Lower leg skin (tissue), 4 donors: ENCODE results near the gene FGD1. TPM values are rescaled to one million over a fixed set of nuclear protein-coding genes. Genes with fewer than 3 reads are reported as not detected.
"Not testable (repeated sequence)": the region's sequence is repeated elsewhere in the genome, so short reads cannot be mapped to it uniquely, and the experiment has no call there.

ENCODE experiments used
- DNase-seq, 2 donors: peaks; one replicate each; pipeline ENCODE4 v3.0.0-alpha.2; 2019; ENCODE audit warnings: low spot score in 2 of 2
- H3K4me3 ChIP-seq: fragments of 200-600 bp; sonication (generic); 2 replicates; pipeline ENCODE4 v1.5.1; 2017; ENCODE audit warnings: mild to moderate bottlenecking, low read depth; ENCODE audit not compliant: poor library complexity, severe bottlenecking
- CTCF ChIP-seq, 3 donors: fragments of 450-650 bp; IDR thresholded peaks; one replicate each; pipeline ENCODE4 v1.5.1; 2016; ENCODE audit warnings: antibody characterized with exemption in 3 of 3, mild to moderate bottlenecking in 3 of 3, moderate library complexity in 2 of 3
- POLR2A ChIP-seq, 2 donors: fragments of 450-650 bp; IDR thresholded peaks; one replicate each; pipeline ENCODE4 v1.6.1; 2016 to 2017; ENCODE audit warnings: antibody characterized with exemption in 2 of 2, mild to moderate bottlenecking in 1 of 2, moderate library complexity in 1 of 2
- WGBS, 2 donors: methylation state at CpG; one replicate each; pipeline ENCODE4 v1.1.5; 2018; 5-methylcytosine and 5-hydroxymethylcytosine counted together
- intact Hi-C: fragments of 100-400 bp; cut with DNase I; formaldehyde crosslinking; loops from one replicate; pipeline ENCODE4 v1.15.0; 2023; ENCODE audit warnings: low total_unique reads
- total RNA-seq, 4 donors: library from RNA; depleted of rRNA; stranded (reverse); fragments of >200 nt; gene quantifications; one replicate each; pipeline ENCODE4 v1.1.0, GENCODE V29; 2016

Gene FGD1
- total RNA-seq, 4 donors from 2014 or later, result 5.3 to 7.1 (median 6.7) TPM

GRCh38 chrX:54494166-54494988 lies 1.7 kb downstream of the FGD1 start:
- 22 to 39% methylated on average over 10 of the region's 10 CpGs for WGBS, 2 donors
- peak overlapping the region; percentile 47 for H3K4me3 ChIP-seq
- intact Hi-C loops, result no loop called here
- no peak for DNase-seq
- TF ChIP-seq POLR2A (IDR thresholded peaks at IDR 0.05) (no peak), CTCF (IDR thresholded peaks at IDR 0.05) (no peak)

- no peak overlapping the region for H3K4me3 ChIP-seq
- TF ChIP-seq CTCF (IDR thresholded peaks at IDR 0.05), result no peak
- DNase-seq, result peak in 1 of 2 donors; percentile 15
- intact Hi-C loops, result no loop called here
- 14 to 50% methylated on average over 6 of the region's 6 CpGs for WGBS, 2 donors
Observed at GRCh38 chrX:54492340-54492739, 3.7 kb downstream of the FGD1 start.

DNA sequence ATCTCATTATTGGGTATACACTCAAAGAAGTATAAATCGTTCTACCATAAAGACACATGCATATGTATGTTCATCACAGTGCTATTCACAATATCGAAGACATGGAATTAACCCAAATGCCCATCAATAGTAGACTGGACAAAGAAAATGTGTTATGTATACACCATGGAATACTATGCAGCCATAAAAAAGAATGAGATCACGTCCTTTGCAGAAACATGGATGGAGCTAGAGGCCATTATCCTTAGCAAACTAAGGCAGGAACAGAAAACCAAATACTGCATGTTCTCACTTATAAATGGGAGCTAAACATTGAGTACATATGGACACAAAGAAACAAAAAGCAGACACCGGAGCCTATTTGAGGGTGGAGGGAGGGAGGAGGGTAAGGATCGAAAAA lies 6.2 kb downstream of the FGD1 start:
- intact Hi-C loops, H3K4me3 ChIP-seq, DNase-seq: not testable (repeated sequence)
- 88 to 96% methylated on average over 5 of the region's 5 CpGs for WGBS, 2 donors

- DNase-seq, result no peak
- TF ChIP-seq POLR2A (IDR thresholded peaks at IDR 0.05) (no peak), CTCF (IDR thresholded peaks at IDR 0.05) (no peak)
- intact Hi-C loops, result no loop called here
- H3K4me3 ChIP-seq, result no peak overlapping the region
- 41 to 43% methylated on average over 3 of the region's 3 CpGs for WGBS, 2 donors
Observed at GRCh38 chrX:54484666-54485065, 11.4 kb downstream of the FGD1 start.

GRCh38 chrX:54483946-54484345 lies 12.1 kb downstream of the FGD1 start:
- intact Hi-C loops, result no loop called here
- WGBS, 2 donors, result 23 to 50% methylated on average over 9 of the region's 9 CpGs
- H3K4me3 ChIP-seq, result no peak overlapping the region
- DNase-seq, result no peak
- no peak for TF ChIP-seq POLR2A (IDR thresholded peaks at IDR 0.05)

DNA sequence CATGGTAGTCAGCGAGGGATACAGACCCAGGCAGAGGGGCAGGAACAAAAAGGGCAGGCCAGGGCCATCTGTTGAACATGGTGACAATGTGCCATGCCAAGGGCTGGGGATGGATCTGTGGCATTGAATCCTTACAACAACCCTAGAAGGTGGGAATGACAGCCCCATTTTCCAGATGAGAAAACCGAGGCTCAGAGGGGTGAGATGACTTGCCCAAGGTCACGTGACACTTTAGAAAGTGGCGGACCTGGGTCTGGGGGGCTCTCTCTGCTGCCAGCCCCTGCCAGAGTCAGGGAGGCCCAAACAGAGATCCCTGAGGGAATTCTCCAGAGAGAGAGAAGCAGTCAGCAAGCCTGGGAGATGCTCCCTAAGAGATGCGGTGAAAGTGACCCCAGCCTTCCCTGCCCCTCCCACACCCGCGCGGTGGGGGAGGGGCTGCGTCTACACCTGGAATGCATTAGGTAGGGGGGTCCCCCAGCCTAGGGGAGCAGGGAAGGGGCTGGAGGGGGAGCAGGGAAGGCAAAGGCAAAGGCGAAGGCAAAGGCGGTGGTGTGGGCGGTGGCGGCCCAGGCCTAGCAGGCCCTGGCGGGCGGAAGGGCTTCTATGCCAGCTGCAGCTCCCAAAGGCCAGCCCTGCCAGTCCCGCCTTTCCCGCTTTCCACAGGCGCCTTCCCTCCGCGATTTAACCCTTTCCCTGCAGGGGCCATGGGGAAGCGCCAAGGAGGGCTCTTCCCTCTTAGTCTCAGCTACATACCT lies 13.0 kb downstream of the FGD1 start:
- DNase-seq, result no peak
- intact Hi-C loops, result no loop called here
- TF ChIP-seq CTCF (IDR thresholded peaks at IDR 0.05) (no peak), POLR2A (IDR thresholded peaks at IDR 0.05) (no peak)
- WGBS, 2 donors, result 34 to 51% methylated on average over 15 to 21 of the region's 21 CpGs
- H3K4me3 ChIP-seq, result no peak overlapping the region
